K562 (cell line): ENCODE data around the gene CCDC138. TPM values are rescaled to one million over a fixed set of nuclear protein-coding genes. Genes with fewer than 3 reads are reported as not detected.

Experiments
- ATAC-seq: fragments of 200-7000 bp; cut with Tn5 transposase; 3 replicates; pipeline ENCODE4 v1.9.1; 2020; ENCODE audit warnings: moderate library complexity
- BruUV-seq: library from RNA; stranded (reverse); fragments of 400-500 nt; replicated peaks from 2 replicates; lab custom pipeline; 2021; lab: Mats Ljungman, UMichigan
- CTCF ChIA-PET: fragments of 300-600 bp; formaldehyde crosslinking; extraction: SDS; loops from one replicate; lab custom pipeline; 2021; ENCODE audit warnings: low intra/inter-chr PET ratio; lab: Yijun Ruan, JAX
- POLR2A ChIA-PET: fragments of 300-600, 350-650 bp; sonication (Branson Sonifier 250); formaldehyde crosslinking; extraction: SDS; loops from one replicate; lab custom pipeline; 2021; ENCODE audit warnings: antibody characterized with exemption, inconsistent platforms; lab: Yijun Ruan, JAX
- DNase-seq, 4 experiments: peaks; one replicate each; pipeline versions ENCODE4 v3.0.0 to v3.0.0-alpha.2; 2011 to 2018; ENCODE audit warnings: low spot score in 3 of 4, mixed read lengths in 3 of 4; ENCODE audit errors: extremely low read depth in 1 of 4
- FAIRE-seq: peaks from 2 replicates; lab custom pipeline; 2011; peaks lifted over from hg19 to GRCh38; lab: Jason Lieb, UNC
- H2AFZ ChIP-seq: 2 replicates; pipeline ENCODE4 v1.6.0; 2011; ENCODE audit warnings: low read depth, low read length, control low read depth, inconsistent platforms
- H3K27ac ChIP-seq: fragments of 200-600 bp; 3 replicates; pipeline ENCODE4 v1.8.0; 2011; ENCODE audit warnings: low read depth, mild to moderate bottlenecking, control low read depth, inconsistent platforms, low read length, moderate library complexity, mixed read lengths; ENCODE audit errors: extremely low read depth
- H3K27me3 ChIP-seq, 2 experiments: fragments of 300-600 bp in 1 of 2; 2 replicates in 1 of 2; 3 replicates in 1 of 2; pipeline versions ENCODE4 v1.6.0 to v1.8.0; 2011; ENCODE audit warnings: inconsistent platforms in 2 of 2, low read length in 2 of 2, mild to moderate bottlenecking in 1 of 2, mixed read lengths in 1 of 2, moderate library complexity in 1 of 2; ENCODE audit not compliant: control insufficient read depth in 2 of 2, insufficient read depth in 2 of 2
- H3K36me3 ChIP-seq: fragments of 300-600 bp; 3 replicates; pipeline ENCODE4 v1.8.0; 2011; ENCODE audit warnings: mild to moderate bottlenecking, low read length, inconsistent platforms; ENCODE audit not compliant: control insufficient read depth, insufficient read depth
- H3K4me1 ChIP-seq, 2 experiments: fragments of 200-600 bp in 1 of 2; replicated peaks in 1 of 2; 2 replicates in 1 of 2; 3 replicates in 1 of 2; pipeline versions ENCODE4 v1.5.1 to v1.8.0; 2011; ENCODE audit warnings: inconsistent platforms in 2 of 2, low read length in 2 of 2, mild to moderate bottlenecking in 1 of 2, mixed read lengths in 1 of 2, moderate library complexity in 1 of 2; ENCODE audit not compliant: control insufficient read depth in 2 of 2, insufficient read depth in 2 of 2
- H3K4me2 ChIP-seq: 2 replicates; pipeline ENCODE4 v1.6.1; 2011; ENCODE audit warnings: low read length, control low read depth, inconsistent platforms, mixed read lengths; ENCODE audit not compliant: insufficient read depth
- H3K4me3 ChIP-seq: fragments of 200-600 bp; sonication (generic), shearing (Covaris generic); 2 replicates; pipeline ENCODE4 v1.5.1; 2016; ENCODE audit warnings: control low read depth, inconsistent platforms
- H3K79me2 ChIP-seq: fragments of 200-600 bp; 3 replicates; pipeline ENCODE4 v1.8.0; 2011; ENCODE audit warnings: low read length, inconsistent platforms; ENCODE audit not compliant: control insufficient read depth, insufficient read depth
- H3K9ac ChIP-seq, 2 experiments: 2 replicates each; pipeline versions ENCODE4 v1.6.0 to v1.6.1; 2011; ENCODE audit warnings: low read depth in 2 of 2, low read length in 2 of 2, control low read depth in 1 of 2, inconsistent platforms in 1 of 2, mild to moderate bottlenecking in 1 of 2, mixed read lengths in 1 of 2; ENCODE audit not compliant: insufficient read depth in 1 of 2
- H3K9me1 ChIP-seq: one replicate; pipeline ENCODE4 v1.6.0; 2011; ENCODE audit warnings: inconsistent platforms, mild to moderate bottlenecking, low read length, moderate library complexity; ENCODE audit not compliant: control insufficient read depth, insufficient read depth
- H3K9me3 ChIP-seq: replicated peaks from 2 replicates; pipeline ENCODE4 v1.5.1; 2011; ENCODE audit warnings: low read depth, low read length, inconsistent platforms; ENCODE audit not compliant: control insufficient read depth, insufficient read depth
- H4K20me1 ChIP-seq: replicated peaks from 2 replicates; pipeline ENCODE4 v1.6.1; 2011; ENCODE audit warnings: low read length, inconsistent platforms, mixed read lengths; ENCODE audit not compliant: control insufficient read depth, insufficient read depth
- CTBP1 ChIP-seq: fragments of 450-650 bp; IDR thresholded peaks from 2 replicates; pipeline ENCODE4 v1.6.1; 2016; ENCODE audit warnings: borderline replicate concordance
- KLF10 ChIP-seq: fragments of 250-450 bp; sonication (Bioruptor Pico); IDR thresholded peaks from 2 replicates; pipeline ENCODE4 v1.6.1; 2021; ENCODE audit warnings: matching md5 sums
- MCM2 ChIP-seq: fragments of 450-650 bp; IDR thresholded peaks from 2 replicates; pipeline ENCODE4 v1.6.1; 2017; ENCODE audit warnings: low read depth, mild to moderate bottlenecking
- PHB2 ChIP-seq: fragments of 450-650 bp; IDR thresholded peaks from 2 replicates; pipeline ENCODE4 v1.6.1; 2017; ENCODE audit warnings: low read depth
- POLR2H ChIP-seq: IDR thresholded peaks from 2 replicates; pipeline ENCODE4 v1.6.1; 2016; ENCODE audit warnings: missing genetic modification characterization, low read depth, mild to moderate bottlenecking, control low read depth, missing compliant biosample characterization, moderate library complexity
- RAD21 ChIP-seq, 2 experiments: fragments of 250-450 bp in 1 of 2; fragments of 450-650 bp in 1 of 2; sonication (Bioruptor Pico) in 1 of 2; formaldehyde crosslinking in 1 of 2; IDR thresholded peaks in 1 of 2; conservative IDR thresholded peaks in 1 of 2; 2 replicates each; pipeline versions ENCODE4 v1.4.0 to v1.8.0; 2020 to 2022; ENCODE audit warnings: mild to moderate bottlenecking in 2 of 2, moderate library complexity in 1 of 2
- RBM39 ChIP-seq: fragments of 200-400 bp; formaldehyde crosslinking; optimal IDR thresholded peaks from 2 replicates; pipeline ENCODE3; 2018; ENCODE audit warnings: low read depth, low read length
- SAP30 ChIP-seq: fragments of 200-600 bp; sonication (generic); IDR thresholded peaks from 2 replicates; pipeline ENCODE4 v1.6.1; 2012; ENCODE audit warnings: borderline replicate concordance, low read depth, mild to moderate bottlenecking, moderate library complexity, low read length, control low read depth, inconsistent platforms; ENCODE audit not compliant: insufficient read depth, poor library complexity, severe bottlenecking
- ZNF165 ChIP-seq: fragments of 250-450 bp; sonication (Bioruptor Pico); IDR thresholded peaks from 2 replicates; pipeline ENCODE4 v1.4.0; 2020; ENCODE audit warnings: borderline replicate concordance
- WGBS: fragments of 100-300 bp; shearing (Covaris generic); methylation state at CpG from one replicate; pipeline ENCODE4 v1.1.6; 2016; ENCODE audit warnings: low coverage, mixed read lengths; ENCODE audit not compliant: insufficient coverage; ENCODE audit errors: missing lambda C conversion rate; 5-methylcytosine and 5-hydroxymethylcytosine counted together
- in situ Hi-C: fragments of 300-500 bp; cut with MboI; formaldehyde crosslinking; loops from 4 replicates; pipeline ENCODE4 v1.15.0; 2018; ENCODE audit warnings: inconsistent platforms, mixed read lengths
- intact Hi-C: fragments of 100-400 bp; cut with micrococcal nuclease; formaldehyde crosslinking; loops from 2 replicates; pipeline ENCODE4 v1.14.2; 2022
- polyA plus RNA-seq, 8 experiments: library from polyadenylated mRNA; depleted of rRNA in 4 of 8; stranded (reverse) in 5 of 8; unstranded in 3 of 8; fragments of >200 nt; fragmentation: Nextera tagmentation in 2 of 8; fragmentation: Illumina TruSeq in 1 of 8; extraction: Ambion mirVana in 2 of 8; extraction: Trizol in 1 of 8; gene quantifications; 2 replicates each; pipeline versions ENCODE4 v1.2.1 to v1.2.3, GENCODE V29; 2011 to 2014; ENCODE audit warnings: inconsistent platforms in 1 of 8, missing spikeins in 1 of 8
- total RNA-seq, 7 experiments: library from RNA; depleted of rRNA in 6 of 7; stranded (reverse); fragments of >200 nt in 6 of 7; fragmentation: Illumina TruSeq in 2 of 7; extraction: Trizol in 2 of 7; gene quantifications; 2 replicates each; pipeline versions ENCODE4 v1.2.1 to v1.2.3, GENCODE V29; 2011 to 2021; ENCODE audit warnings: low replicate concordance in 1 of 7
- TF ChIP-seq, protein P1 (sequence below): fragments of 450-650 bp; IDR thresholded peaks from 2 replicates; pipeline ENCODE4 v1.6.1; 2017; ENCODE audit warnings: mild to moderate bottlenecking, moderate library complexity
- TF ChIP-seq, protein P2 (sequence below): IDR thresholded peaks from 2 replicates; pipeline ENCODE4 v1.6.1; 2011; ENCODE audit warnings: borderline replicate concordance, low read depth, mild to moderate bottlenecking, moderate library complexity, low read length; ENCODE audit not compliant: insufficient read depth, poor library complexity, severe bottlenecking
- TF ChIP-seq, protein P3 (sequence below): fragments of 450-650 bp; formaldehyde crosslinking; IDR thresholded peaks from 2 replicates; pipeline ENCODE4 v1.4.0; 2020; ENCODE audit warnings: mild to moderate bottlenecking, moderate library complexity
- TF ChIP-seq, protein P4 (sequence below): fragments of 250-450 bp; sonication (Bioruptor Pico); IDR thresholded peaks from 2 replicates; pipeline ENCODE4 v1.8.0; 2021; ENCODE audit warnings: borderline replicate concordance, mild to moderate bottlenecking, moderate library complexity; ENCODE audit not compliant: poor library complexity, severe bottlenecking
- TF ChIP-seq, protein P5 (sequence below): fragments of 450-650 bp; IDR thresholded peaks from 2 replicates; pipeline ENCODE4 v1.6.1; 2016; ENCODE audit warnings: mild to moderate bottlenecking

Gene CCDC138
- total and polyA plus RNA-seq, 9 of the 15 experiments (the other 6 are each of a cell fraction or from before 2014, with no cell fraction given), result 17.5 to 44.6 (median 26.7) TPM

DNA sequence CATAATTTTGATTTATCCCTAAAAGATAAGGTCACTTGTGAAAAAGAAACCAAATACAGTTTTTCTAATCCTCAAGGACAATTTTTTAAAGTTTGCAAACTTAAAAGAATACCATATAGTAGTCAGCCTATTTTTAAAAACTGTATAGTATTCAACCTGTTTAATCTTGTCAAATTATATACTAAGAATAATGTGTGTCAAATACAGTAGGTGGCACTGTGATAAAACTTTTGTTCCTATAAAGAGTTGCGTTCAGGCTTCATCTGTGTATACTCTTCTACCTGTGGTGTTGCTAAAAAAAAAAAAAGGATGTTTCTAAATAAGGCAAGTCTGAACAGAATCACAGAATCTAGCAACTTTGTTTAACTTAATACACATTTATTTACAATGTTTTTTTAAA, 68.6 kb downstream of the CCDC138 start:
- intact Hi-C loops (no loop called here), in situ Hi-C loops (no loop called here)
- 100% methylated on average over 1 of the region's 1 CpG for WGBS
- Histone ChIP-seq H3K27me3 (no peaks in the 10 kb centered on the region), H3K9ac (no peak overlapping the region), H3K27ac (no peak overlapping the region), H2AFZ (no peak overlapping the region), H4K20me1 (no peaks in the 10 kb centered on the region), H3K79me2 (no peaks in the 10 kb centered on the region), H3K4me3 (no peak overlapping the region), H3K9me3 (no peaks in the 10 kb centered on the region), H3K4me1 (no peaks in the 10 kb centered on the region), H3K4me2 (no peak overlapping the region), H3K9me1 (no peaks in the 10 kb centered on the region), H3K36me3 (peaks cover 41% of the 10 kb centered on the region; the same call in 2 of the 3 replicates)
- FAIRE-seq, result no peak
- no TSS peak for BruUV-seq
- CTCF ChIA-PET, result no interaction called here
- DNase-seq, result peak in 1 of 4 experiments; percentile 6
- POLR2A ChIA-PET, result no interaction called here
- ATAC-seq, result peak; percentile 75
- TF ChIP-seq, protein P1, sequence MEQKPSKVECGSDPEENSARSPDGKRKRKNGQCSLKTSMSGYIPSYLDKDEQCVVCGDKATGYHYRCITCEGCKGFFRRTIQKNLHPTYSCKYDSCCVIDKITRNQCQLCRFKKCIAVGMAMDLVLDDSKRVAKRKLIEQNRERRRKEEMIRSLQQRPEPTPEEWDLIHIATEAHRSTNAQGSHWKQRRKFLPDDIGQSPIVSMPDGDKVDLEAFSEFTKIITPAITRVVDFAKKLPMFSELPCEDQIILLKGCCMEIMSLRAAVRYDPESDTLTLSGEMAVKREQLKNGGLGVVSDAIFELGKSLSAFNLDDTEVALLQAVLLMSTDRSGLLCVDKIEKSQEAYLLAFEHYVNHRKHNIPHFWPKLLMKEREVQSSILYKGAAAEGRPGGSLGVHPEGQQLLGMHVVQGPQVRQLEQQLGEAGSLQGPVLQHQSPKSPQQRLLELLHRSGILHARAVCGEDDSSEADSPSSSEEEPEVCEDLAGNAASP, result no peak
- TF ChIP-seq KLF10 (no peak), CTBP1 (no peak), POLR2H (tag) (0 out of 2 replicates have a peak, but pooled peaks have one; percentile 23), RBM39 (no peak), PHB2 (no peak), ZNF165 (CRISPR knock-in tag) (no peak), RAD21 (CRISPR knock-in tag; conservative IDR thresholded peaks at IDR 0.05 in 1 of 2, IDR thresholded peaks at IDR 0.05 in 1 of 2) (peak in 1 of 2 experiments; percentile 42; a peak in 2 of 4 replicates), SAP30 (no peak), MCM2 (no peak)
- TF ChIP-seq, protein P2, sequence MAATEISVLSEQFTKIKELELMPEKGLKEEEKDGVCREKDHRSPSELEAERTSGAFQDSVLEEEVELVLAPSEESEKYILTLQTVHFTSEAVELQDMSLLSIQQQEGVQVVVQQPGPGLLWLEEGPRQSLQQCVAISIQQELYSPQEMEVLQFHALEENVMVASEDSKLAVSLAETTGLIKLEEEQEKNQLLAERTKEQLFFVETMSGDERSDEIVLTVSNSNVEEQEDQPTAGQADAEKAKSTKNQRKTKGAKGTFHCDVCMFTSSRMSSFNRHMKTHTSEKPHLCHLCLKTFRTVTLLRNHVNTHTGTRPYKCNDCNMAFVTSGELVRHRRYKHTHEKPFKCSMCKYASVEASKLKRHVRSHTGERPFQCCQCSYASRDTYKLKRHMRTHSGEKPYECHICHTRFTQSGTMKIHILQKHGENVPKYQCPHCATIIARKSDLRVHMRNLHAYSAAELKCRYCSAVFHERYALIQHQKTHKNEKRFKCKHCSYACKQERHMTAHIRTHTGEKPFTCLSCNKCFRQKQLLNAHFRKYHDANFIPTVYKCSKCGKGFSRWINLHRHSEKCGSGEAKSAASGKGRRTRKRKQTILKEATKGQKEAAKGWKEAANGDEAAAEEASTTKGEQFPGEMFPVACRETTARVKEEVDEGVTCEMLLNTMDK, result no peak
- TF ChIP-seq, protein P3, sequence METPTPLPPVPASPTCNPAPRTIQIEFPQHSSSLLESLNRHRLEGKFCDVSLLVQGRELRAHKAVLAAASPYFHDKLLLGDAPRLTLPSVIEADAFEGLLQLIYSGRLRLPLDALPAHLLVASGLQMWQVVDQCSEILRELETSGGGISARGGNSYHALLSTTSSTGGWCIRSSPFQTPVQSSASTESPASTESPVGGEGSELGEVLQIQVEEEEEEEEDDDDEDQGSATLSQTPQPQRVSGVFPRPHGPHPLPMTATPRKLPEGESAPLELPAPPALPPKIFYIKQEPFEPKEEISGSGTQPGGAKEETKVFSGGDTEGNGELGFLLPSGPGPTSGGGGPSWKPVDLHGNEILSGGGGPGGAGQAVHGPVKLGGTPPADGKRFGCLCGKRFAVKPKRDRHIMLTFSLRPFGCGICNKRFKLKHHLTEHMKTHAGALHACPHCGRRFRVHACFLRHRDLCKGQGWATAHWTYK (CRISPR knock-in tag), result no peak
- TF ChIP-seq, protein P4, sequence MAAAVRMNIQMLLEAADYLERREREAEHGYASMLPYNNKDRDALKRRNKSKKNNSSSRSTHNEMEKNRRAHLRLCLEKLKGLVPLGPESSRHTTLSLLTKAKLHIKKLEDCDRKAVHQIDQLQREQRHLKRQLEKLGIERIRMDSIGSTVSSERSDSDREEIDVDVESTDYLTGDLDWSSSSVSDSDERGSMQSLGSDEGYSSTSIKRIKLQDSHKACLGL (CRISPR knock-in tag), result no peak
- TF ChIP-seq, protein P5, sequence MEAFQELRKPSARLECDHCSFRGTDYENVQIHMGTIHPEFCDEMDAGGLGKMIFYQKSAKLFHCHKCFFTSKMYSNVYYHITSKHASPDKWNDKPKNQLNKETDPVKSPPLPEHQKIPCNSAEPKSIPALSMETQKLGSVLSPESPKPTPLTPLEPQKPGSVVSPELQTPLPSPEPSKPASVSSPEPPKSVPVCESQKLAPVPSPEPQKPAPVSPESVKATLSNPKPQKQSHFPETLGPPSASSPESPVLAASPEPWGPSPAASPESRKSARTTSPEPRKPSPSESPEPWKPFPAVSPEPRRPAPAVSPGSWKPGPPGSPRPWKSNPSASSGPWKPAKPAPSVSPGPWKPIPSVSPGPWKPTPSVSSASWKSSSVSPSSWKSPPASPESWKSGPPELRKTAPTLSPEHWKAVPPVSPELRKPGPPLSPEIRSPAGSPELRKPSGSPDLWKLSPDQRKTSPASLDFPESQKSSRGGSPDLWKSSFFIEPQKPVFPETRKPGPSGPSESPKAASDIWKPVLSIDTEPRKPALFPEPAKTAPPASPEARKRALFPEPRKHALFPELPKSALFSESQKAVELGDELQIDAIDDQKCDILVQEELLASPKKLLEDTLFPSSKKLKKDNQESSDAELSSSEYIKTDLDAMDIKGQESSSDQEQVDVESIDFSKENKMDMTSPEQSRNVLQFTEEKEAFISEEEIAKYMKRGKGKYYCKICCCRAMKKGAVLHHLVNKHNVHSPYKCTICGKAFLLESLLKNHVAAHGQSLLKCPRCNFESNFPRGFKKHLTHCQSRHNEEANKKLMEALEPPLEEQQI, result no peak
